IPS-15b (cell line): ENCODE data around the gene ISG20L2.

Experiments
- H3K27me3 ChIP-seq: one replicate; pipeline ENCODE4 v1.6.1; 2013; ENCODE audit warnings: low read length; ENCODE audit not compliant: control insufficient read depth, insufficient read depth
- H3K36me3 ChIP-seq: one replicate; pipeline ENCODE4 v1.6.1; 2013; ENCODE audit warnings: low read length; ENCODE audit not compliant: control insufficient read depth, insufficient read depth
- H3K4me1 ChIP-seq: one replicate; pipeline ENCODE4 v1.6.1; 2013; ENCODE audit warnings: mild to moderate bottlenecking, low read length; ENCODE audit not compliant: control insufficient read depth, insufficient read depth
- H3K4me3 ChIP-seq: one replicate; pipeline ENCODE4 v1.5.1; 2013; ENCODE audit warnings: low read depth, low read length
- H3K9ac ChIP-seq: one replicate; pipeline ENCODE4 v1.6.1; 2013; ENCODE audit warnings: low read depth, mild to moderate bottlenecking, low read length
- H3K9me3 ChIP-seq: one replicate; pipeline ENCODE4 v1.6.1; 2013; ENCODE audit warnings: mild to moderate bottlenecking, low read length; ENCODE audit not compliant: control insufficient read depth, insufficient read depth

Gene ISG20L2

DNA sequence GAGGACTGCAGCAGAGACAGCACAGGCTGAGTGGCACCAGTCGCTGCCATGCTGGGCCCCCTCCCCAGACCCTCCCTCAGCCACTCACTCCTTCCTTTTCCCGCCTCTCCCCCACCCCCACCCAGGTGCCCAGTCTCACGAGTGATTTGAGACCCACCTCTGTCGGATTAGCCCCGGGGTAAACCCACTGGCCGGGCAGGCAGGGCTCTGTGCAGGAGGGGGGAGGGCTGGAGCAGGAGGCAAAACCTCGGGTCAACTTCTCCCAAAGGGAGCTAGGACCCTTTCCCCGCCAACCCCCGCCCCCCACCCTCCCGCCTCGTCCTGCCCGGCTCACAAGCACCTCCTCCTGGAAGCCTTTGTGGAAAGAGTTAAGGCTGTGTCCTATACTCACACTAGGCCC is 15.8 kb upstream of the ISG20L2 start:
- peaks cover under 1% of the 10 kb centered on the region for H3K27me3 ChIP-seq
- no peak overlapping the region for H3K4me3 ChIP-seq
- peaks cover 31% of the 10 kb centered on the region for H3K4me1 ChIP-seq
- peak overlapping the region; percentile 47 for H3K9ac ChIP-seq
- no peaks in the 10 kb centered on the region for H3K9me3 ChIP-seq
- H3K36me3 ChIP-seq: peaks cover 23% of the 10 kb centered on the region

DNA sequence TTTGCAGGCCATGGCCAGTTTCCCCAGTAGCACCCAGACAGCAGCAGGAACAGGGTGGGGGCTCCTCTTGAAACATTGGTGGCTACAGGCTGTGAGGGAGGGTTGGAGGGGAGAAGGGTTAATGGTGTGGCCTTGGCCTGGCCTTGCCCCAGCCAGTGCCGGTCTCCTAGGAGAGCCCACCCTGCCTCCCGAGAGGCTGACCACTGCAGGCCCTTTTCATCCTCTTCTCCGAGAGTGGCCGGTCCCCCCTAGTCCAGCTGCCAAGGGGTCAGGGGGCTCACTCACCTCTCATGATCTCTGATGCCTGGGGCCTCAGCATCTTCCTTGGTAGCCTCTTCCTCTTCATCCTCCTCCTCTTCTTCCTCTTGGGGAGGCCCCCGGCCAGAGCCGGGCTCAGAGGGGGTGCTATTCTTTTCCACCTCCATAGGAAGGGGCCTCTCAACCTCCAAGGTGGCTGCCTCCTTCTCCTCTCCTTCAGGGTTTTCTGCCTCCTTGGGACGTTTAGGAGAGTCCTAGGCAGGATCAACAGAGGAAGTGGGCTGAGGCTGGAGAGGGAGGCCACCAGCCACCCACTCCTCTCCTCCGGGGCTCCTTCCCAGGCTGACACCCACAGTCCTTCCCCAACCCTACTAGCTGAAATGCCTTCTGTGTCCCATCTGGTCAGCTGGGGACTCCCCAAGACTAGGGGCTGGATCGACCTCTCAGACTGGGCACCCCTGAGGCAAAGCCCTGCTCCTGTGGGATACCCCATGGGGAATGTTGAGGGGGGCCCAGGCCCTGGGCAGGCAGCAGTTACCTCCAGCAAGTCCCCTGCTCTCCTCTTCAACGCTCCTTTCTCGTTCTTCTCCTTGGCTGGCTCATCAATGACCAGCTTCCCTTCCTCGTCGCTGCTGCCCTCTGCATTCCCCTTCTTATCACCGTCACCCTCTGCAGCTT is 15.1 kb upstream of the ISG20L2 start:
- peaks cover 24% of the 10 kb centered on the region for H3K4me1 ChIP-seq
- H3K4me3 ChIP-seq: no peak overlapping the region
- H3K9me3 ChIP-seq: no peaks in the 10 kb centered on the region
- no peak overlapping the region for H3K9ac ChIP-seq
- peaks cover 23% of the 10 kb centered on the region for H3K36me3 ChIP-seq
- H3K27me3 ChIP-seq: no peaks in the 10 kb centered on the region

DNA sequence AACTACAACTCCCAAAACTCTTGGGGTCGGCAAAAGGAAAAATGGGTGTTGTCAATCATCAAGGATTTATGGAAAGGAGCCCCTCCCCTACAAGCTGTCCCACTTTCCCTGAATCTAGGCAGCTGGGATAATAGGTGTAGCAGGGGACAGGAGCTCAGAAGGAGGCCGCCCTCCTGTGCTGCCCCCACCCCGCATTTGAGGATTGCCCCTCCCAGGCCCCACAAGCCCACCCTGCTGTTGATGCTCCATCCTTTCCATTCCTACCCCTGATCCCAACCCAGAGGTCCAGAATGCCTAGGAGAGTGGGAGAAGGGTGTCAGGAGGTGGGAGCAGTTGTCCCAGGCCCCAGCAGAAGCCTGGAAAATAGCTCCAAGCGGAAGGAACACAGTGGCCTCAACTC is 14.2 kb upstream of the ISG20L2 start:
- Histone ChIP-seq H3K27me3 (no peaks in the 10 kb centered on the region), H3K4me3 (no peak overlapping the region), H3K9me3 (no peaks in the 10 kb centered on the region), H3K36me3 (peaks cover 21% of the 10 kb centered on the region), H3K4me1 (peaks cover 16% of the 10 kb centered on the region), H3K9ac (no peak overlapping the region)

DNA sequence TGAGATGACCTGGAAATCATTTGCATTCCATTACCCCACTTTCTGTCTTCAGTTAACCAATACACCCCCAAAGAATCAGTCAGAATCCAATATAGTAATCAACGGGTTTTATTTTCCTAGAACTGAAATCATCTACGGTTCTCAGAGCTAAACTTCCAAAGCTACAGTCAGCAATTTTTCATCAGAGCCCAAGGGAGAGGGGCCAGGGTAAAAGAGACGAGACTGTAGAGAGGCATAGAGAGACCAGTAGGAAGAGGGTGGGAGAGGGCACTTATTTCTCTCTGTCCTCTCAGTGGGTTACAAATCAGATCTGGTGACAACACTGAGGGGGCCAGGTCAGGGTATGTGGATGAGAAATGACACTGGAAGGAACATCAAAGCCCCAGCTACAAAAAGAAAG is 13.5 kb upstream of the ISG20L2 start:
- Histone ChIP-seq H3K27me3 (no peaks in the 10 kb centered on the region), H3K9ac (no peak overlapping the region), H3K36me3 (peaks cover 25% of the 10 kb centered on the region), H3K4me1 (peaks cover 13% of the 10 kb centered on the region), H3K4me3 (no peak overlapping the region), H3K9me3 (no peaks in the 10 kb centered on the region)

DNA sequence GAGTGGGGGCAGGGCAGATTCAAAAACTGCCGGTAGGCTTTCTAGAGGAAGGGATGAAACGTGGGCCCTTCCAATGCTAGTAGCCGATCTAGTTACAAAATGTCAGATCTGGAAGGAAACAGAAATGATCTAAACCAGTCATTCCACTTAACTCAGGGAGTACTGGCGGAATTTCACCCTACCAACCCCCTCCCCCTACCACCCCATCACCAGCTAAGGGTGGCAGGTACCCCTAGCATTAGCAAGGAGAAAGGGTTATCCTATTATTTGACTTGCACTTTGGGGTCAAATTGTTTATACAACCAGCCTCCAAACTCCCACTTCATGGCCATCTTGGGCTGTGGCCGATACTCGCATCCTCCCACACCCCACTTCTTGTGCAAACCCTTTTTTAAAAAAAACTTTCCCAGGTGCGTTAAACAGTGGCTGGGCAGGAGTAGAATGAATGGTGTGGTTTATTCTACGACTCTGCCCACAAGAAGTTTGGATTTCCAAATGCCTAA is 13.0 kb upstream of the ISG20L2 start:
- Histone ChIP-seq H3K4me1 (peaks cover 13% of the 10 kb centered on the region), H3K27me3 (no peaks in the 10 kb centered on the region), H3K4me3 (peak overlapping the region; percentile 42), H3K36me3 (peaks cover 28% of the 10 kb centered on the region), H3K9me3 (no peaks in the 10 kb centered on the region), H3K9ac (peak overlapping the region; percentile 56)

DNA sequence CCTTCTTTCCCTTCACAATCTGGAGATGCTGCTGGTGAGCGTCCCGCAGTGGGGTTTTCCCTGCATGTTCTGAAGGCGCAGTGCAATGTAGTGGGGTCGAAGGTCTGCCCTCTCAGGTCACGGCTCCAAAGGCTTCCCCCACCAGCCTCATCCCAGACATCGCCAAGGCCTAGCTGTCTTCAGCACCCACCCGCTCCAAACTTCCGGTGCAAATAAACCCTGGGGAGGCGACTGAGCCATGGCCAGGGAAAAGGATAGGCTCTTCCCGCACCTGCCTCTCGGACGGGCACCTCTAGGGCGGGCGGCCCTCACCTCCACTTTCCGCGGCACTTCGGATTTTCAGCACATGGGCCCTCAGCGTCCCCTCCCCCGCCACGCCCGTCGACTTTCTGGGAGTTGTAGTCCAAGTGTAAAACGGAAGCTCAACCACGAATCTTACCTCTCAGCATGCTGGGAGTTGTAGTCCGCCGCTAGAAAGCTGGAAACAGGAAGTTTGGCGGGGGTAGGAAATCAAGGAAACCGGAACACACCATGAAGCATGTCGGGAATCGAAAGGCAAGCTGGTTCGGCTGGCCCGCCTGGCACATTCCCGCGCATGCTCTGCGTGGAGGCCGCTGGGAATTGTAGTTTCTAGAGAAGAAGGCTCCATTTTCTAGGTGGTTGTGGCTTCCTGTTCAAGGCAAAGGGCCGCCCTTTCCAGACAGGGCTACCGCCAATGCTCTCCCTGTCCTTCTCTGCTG is 12.3 kb upstream of the ISG20L2 start, which contains the start of gene MRPL24:
TSS of gene MRPL24 (minus strand) at position 348 of the 740 bp plus-strand sequence. CDS start 2,384 bp downstream, outside the sequence.
- Histone ChIP-seq H3K4me3 (peak within 1 kb of the TSS; percentile 96), H3K9ac (peak within 1 kb of the TSS; percentile 94), H3K4me1 (peaks cover 7% of the 10 kb centered on the region), H3K27me3 (no peaks in the 10 kb centered on the region), H3K9me3 (no peaks in the 10 kb centered on the region), H3K36me3 (peaks cover 28% of the 10 kb centered on the region)

DNA sequence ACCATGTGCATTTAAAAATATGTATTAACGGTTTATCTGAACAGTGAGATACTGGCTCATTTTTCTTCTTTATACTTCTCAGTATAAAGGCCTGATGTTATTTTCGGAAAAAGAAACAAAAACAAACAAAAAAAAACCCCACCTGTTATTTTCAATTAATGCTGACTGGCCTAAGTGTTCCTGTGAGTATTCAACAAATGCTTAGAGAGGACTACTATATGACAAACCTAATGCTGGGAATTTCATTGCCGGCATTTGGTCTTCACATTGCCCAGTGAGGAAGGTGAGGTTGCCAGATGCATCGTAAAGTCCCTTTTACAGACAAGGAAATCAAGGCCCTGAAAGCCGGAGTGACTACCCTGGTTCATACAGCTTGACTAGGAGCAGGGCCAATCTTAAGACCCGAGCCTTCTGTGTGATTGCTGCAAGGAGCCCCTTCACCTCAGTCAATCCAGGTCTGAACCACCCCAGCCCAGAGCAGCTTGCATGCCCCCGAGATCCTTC is 11.7 kb upstream of the ISG20L2 start:
- no peaks in the 10 kb centered on the region for H3K9me3 ChIP-seq
- peak overlapping the region; percentile 94 for H3K9ac ChIP-seq
- peak overlapping the region; percentile 96 for H3K4me3 ChIP-seq
- H3K4me1 ChIP-seq: peaks cover 5% of the 10 kb centered on the region
- no peaks in the 10 kb centered on the region for H3K27me3 ChIP-seq
- peaks cover 28% of the 10 kb centered on the region for H3K36me3 ChIP-seq

DNA sequence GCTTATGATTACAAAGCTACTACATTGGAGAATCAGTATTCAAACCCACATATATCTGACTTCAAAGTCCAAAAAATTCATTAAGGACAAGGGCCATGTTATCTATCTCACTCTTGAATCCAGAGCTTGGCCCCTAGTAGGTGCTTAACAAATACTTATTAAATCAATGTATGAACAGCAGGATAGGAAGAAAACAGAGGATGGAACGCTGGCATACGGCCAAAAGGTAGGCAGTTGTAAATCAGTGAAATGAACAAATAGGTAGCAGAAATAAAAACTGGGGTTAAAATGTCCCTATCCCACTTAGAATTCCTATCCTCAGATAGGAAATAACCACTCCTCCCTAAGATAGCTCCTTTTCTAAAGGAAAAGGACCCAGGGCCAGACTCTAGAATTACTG is 10.3 kb upstream of the ISG20L2 start:
- Histone ChIP-seq H3K36me3 (peaks cover 19% of the 10 kb centered on the region), H3K4me3 (no peak overlapping the region), H3K4me1 (peaks cover 5% of the 10 kb centered on the region), H3K27me3 (no peaks in the 10 kb centered on the region), H3K9ac (no peak overlapping the region), H3K9me3 (no peaks in the 10 kb centered on the region)

DNA sequence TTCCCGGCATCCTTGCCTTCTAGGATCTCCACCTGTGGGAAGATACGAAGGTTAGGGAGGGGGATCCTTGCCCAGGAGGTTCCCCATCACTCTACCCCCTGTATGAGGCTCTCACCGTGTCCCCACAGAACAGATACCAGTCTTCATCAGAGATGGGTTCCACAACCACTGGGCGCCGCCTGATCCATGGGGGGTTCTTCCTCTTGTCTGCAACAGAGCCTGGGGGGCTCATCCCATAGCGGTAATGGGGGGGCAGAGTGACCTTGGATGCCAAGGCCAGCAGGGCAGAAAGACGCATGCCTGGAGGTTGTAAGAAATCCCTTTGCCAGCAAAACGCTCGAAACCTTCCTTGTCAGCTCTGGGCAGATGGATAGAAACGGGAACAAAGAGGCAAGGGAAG is 9.8 kb upstream of the ISG20L2 start:
- Histone ChIP-seq H3K4me3 (no peak overlapping the region), H3K9me3 (no peaks in the 10 kb centered on the region), H3K4me1 (peaks cover 5% of the 10 kb centered on the region), H3K27me3 (no peaks in the 10 kb centered on the region), H3K36me3 (peaks cover 14% of the 10 kb centered on the region), H3K9ac (no peak overlapping the region)

DNA sequence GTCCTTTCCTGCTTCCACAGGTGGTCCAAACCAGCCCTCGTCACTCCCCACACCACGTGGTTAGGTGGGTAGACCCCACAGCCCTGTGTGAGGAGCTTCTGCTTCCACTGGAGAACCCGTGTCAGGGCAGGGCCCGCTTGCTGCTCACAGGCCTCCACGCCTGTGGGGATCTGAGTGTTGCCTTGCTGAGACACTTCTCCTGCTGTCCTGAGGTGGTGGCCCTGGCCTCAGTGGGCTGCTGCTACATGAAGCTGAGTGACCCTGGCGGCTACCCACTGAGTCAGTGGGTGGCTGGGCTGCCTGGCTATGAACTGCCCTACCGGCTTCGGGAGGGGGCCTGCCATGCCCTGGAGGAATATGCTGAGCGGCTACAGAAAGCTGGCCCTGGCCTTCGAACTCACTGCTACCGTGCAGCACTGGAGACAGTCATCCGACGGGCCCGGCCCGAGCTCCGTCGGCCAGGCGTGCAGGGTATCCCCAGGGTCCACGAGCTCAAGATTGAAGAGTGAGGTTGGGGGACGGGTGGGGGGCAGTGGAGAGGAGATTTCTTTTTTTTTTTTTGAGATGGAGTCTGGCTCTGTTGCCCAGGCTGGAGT is 5.5 kb upstream of the ISG20L2 start:
- H3K9me3 ChIP-seq: no peaks in the 10 kb centered on the region
- H3K27me3 ChIP-seq: no peaks in the 10 kb centered on the region
- H3K36me3 ChIP-seq: peaks cover 7% of the 10 kb centered on the region
- H3K9ac ChIP-seq: no peak overlapping the region
- H3K4me3 ChIP-seq: no peak overlapping the region
- H3K4me1 ChIP-seq: peaks cover 7% of the 10 kb centered on the region

DNA sequence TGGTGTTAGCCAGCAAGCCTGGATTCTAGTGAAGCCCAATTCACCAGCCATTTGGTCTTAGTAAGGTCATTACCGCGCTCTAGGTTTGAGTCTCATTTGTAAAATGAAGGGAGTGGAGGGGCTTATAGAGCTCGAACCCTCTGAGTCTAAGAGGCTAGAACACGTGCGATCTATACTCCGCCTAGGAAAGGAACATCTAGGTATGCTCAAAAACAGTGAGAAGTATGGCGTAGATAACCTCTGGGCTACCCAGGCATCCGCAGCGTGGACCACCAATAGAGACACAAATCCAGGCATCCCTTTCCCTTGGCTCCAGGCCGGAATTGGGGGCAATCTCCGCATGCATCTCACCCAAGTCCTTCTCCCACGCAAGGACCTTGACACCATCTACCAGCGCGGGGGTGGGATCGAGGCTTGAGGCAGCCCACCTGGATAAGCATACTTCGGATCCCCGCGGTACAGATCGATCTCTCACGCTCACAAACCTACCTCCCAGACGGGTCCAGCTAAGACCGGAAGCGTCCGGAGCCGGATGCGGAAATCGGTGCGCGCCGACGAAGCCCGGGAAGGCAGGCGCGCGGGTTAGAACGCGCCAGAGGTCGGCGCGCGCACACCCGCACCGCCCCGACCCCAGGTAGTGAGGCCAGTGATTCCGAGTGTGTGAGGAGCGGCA is 504 bp downstream of the ISG20L2 start, which contains the start of gene METTL25B:
TSS of gene METTL25B (plus strand) at position 544 of the 673 bp plus-strand sequence. CDS start 636 bp downstream, outside the sequence.
- Histone ChIP-seq H3K36me3 (peaks cover 16% of the 10 kb centered on the region), H3K4me1 (peaks cover 21% of the 10 kb centered on the region), H3K9me3 (no peaks in the 10 kb centered on the region), H3K9ac (peak within 1 kb of the TSS; percentile 85), H3K27me3 (no peaks in the 10 kb centered on the region), H3K4me3 (peak within 1 kb of the TSS; percentile 99)
